ENCODE results near the gene HOXB1. TPM values are rescaled to one million over a fixed set of nuclear protein-coding genes. Genes with fewer than 3 reads are reported as not detected.

Gene HOXB1
- total RNA-seq, 1 experiment from 2014 or later, result not detected

DNA sequence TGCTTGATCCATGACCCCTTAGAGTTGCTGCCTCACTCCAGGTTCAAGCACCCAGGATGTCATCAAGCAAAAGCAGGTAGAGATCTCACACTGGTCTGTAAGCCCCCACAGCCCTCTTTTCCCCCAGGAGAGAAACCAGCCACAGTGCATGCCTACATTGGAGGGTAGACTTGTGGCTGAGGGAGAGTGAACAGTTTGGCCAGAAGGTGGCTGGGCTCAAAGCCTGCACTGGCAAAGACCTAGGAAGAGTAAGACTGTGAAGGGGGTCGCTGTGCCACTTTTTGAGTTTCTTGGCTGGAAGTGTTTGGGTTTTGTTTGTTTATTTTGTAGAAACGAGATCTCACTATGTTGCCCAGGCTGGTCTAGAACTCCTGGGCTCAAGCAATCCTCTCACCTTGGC, 28.5 kb downstream of the HOXB1 start:
- no peak for DNase-seq (ENCODE audit: low read depth, low spot score)
- intact Hi-C loops (cut with micrococcal nuclease; ENCODE audit: unreplicated experiment) (no loop called here), in situ Hi-C loops (cut with HindIII; ENCODE audit: low pct_unique_long_range_greater_than_20kb, low sequenced_read_pairs) (no loop called here)
- Histone ChIP-seq H3K27me3 (ENCODE audit: control insufficient read depth, insufficient read depth, low read length) (no peaks in the 10 kb centered on the region), H3K27ac (ENCODE audit: low read length) (no peak overlapping the region), H3K36me3 (ENCODE audit: control insufficient read depth, insufficient read depth, low read length) (no peaks in the 10 kb centered on the region), H3K9me3 (ENCODE audit: control insufficient read depth, insufficient read depth, low read depth, low read length) (no peaks in the 10 kb centered on the region), H3K4me3 (ENCODE audit: low read depth in 2 of 2, low read length in 2 of 2) (no peak overlapping the region), H3K4me1 (ENCODE audit: control insufficient read depth, insufficient read depth, low read length) (peaks cover 8% of the 10 kb centered on the region; the same call in 1 of the 2 replicates)
- POLR2A ChIA-PET, result no interaction called here
- CTCF ChIA-PET, result no interaction called here
- no peak for TF ChIP-seq POLR2AphosphoS5 (IDR thresholded peaks at IDR 0.05; ENCODE audit: low read depth, low read length)
- no peak for TF ChIP-seq TCF7L2 (IDR thresholded peaks at IDR 0.05; ENCODE audit: low read depth, low read length)
- TF ChIP-seq, protein P1, sequence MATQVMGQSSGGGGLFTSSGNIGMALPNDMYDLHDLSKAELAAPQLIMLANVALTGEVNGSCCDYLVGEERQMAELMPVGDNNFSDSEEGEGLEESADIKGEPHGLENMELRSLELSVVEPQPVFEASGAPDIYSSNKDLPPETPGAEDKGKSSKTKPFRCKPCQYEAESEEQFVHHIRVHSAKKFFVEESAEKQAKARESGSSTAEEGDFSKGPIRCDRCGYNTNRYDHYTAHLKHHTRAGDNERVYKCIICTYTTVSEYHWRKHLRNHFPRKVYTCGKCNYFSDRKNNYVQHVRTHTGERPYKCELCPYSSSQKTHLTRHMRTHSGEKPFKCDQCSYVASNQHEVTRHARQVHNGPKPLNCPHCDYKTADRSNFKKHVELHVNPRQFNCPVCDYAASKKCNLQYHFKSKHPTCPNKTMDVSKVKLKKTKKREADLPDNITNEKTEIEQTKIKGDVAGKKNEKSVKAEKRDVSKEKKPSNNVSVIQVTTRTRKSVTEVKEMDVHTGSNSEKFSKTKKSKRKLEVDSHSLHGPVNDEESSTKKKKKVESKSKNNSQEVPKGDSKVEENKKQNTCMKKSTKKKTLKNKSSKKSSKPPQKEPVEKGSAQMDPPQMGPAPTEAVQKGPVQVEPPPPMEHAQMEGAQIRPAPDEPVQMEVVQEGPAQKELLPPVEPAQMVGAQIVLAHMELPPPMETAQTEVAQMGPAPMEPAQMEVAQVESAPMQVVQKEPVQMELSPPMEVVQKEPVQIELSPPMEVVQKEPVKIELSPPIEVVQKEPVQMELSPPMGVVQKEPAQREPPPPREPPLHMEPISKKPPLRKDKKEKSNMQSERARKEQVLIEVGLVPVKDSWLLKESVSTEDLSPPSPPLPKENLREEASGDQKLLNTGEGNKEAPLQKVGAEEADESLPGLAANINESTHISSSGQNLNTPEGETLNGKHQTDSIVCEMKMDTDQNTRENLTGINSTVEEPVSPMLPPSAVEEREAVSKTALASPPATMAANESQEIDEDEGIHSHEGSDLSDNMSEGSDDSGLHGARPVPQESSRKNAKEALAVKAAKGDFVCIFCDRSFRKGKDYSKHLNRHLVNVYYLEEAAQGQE (IDR thresholded peaks at IDR 0.05; ENCODE audit: insufficient read depth in 1 of 2, low read depth in 2 of 2, low read length in 1 of 2), result no peak
- ATAC-seq, result no peak
- no TSS peak for BruUV-seq (replicated peaks)

- Histone ChIP-seq H3K9me3 (ENCODE audit: control insufficient read depth, insufficient read depth, low read depth, low read length) (no peaks in the 10 kb centered on the region), H3K27ac (ENCODE audit: low read length) (peak overlapping the region; percentile 20; the same call in 1 of the 2 replicates), H3K27me3 (ENCODE audit: control insufficient read depth, insufficient read depth, low read length) (no peaks in the 10 kb centered on the region), H3K36me3 (ENCODE audit: control insufficient read depth, insufficient read depth, low read length) (no peaks in the 10 kb centered on the region), H3K4me1 (ENCODE audit: control insufficient read depth, insufficient read depth, low read length) (peaks cover 4% of the 10 kb centered on the region; the same call in 1 of the 2 replicates), H3K4me3 (ENCODE audit: low read depth in 2 of 2, low read length in 2 of 2) (no peak overlapping the region)
- intact Hi-C loops (cut with micrococcal nuclease; ENCODE audit: unreplicated experiment), result no loop called here
- in situ Hi-C loops (cut with HindIII; ENCODE audit: low pct_unique_long_range_greater_than_20kb, low sequenced_read_pairs), result no loop called here
- TF ChIP-seq SIN3A (IDR thresholded peaks at IDR 0.05; ENCODE audit: borderline replicate concordance, insufficient read depth, low read depth, low read length), result no peak
- TF ChIP-seq, protein P2, sequence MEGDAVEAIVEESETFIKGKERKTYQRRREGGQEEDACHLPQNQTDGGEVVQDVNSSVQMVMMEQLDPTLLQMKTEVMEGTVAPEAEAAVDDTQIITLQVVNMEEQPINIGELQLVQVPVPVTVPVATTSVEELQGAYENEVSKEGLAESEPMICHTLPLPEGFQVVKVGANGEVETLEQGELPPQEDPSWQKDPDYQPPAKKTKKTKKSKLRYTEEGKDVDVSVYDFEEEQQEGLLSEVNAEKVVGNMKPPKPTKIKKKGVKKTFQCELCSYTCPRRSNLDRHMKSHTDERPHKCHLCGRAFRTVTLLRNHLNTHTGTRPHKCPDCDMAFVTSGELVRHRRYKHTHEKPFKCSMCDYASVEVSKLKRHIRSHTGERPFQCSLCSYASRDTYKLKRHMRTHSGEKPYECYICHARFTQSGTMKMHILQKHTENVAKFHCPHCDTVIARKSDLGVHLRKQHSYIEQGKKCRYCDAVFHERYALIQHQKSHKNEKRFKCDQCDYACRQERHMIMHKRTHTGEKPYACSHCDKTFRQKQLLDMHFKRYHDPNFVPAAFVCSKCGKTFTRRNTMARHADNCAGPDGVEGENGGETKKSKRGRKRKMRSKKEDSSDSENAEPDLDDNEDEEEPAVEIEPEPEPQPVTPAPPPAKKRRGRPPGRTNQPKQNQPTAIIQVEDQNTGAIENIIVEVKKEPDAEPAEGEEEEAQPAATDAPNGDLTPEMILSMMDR (IDR thresholded peaks at IDR 0.05), result peak; percentile 43
- ChIA-PET POLR2A (no interaction called here), CTCF (interaction anchor here (0.7 kb wide), 1 partner anchor 51 kb away, joined by 3 read pairs; no protein-coding TSS in a partner anchor)
- no TSS peak for BruUV-seq (replicated peaks)
- DNase-seq (ENCODE audit: low read depth, low spot score) (no peak), ATAC-seq (peak; percentile 62)
Measured at GRCh38 chr17:48500435-48501426, 30.1 kb downstream of the HOXB1 start.
